HFFc6 (cell line): ENCODE measurements around the gene GPBP1. TPM values are rescaled to one million over a fixed set of nuclear protein-coding genes. Genes with fewer than 3 reads are reported as not detected.
"Not testable (repeated sequence)": the region's sequence is repeated elsewhere in the genome, so short reads cannot be mapped to it uniquely, and the experiment has no call there.

Experiments
- DNase-seq: peaks from one replicate; pipeline ENCODE4 v3.0.0-alpha.2; 2018
- H3K27ac Mint-ChIP-seq: 2 replicates; pipeline ENCODE4 v1.8.0; 2020; ENCODE audit warnings: mild to moderate bottlenecking, mixed read lengths
- H3K27me3 Mint-ChIP-seq: 2 replicates; pipeline ENCODE4 v1.8.0; 2021; ENCODE audit warnings: mild to moderate bottlenecking, moderate library complexity, mixed read lengths; ENCODE audit not compliant: insufficient read depth
- H3K36me3 Mint-ChIP-seq: 2 replicates; pipeline ENCODE4 v1.8.0; 2021; ENCODE audit warnings: low read depth, mixed read lengths
- H3K4me1 Mint-ChIP-seq: 2 replicates; pipeline ENCODE4 v1.8.0; 2020; ENCODE audit warnings: low read depth, mixed read lengths
- H3K4me3 Mint-ChIP-seq: 2 replicates; pipeline ENCODE4 v1.8.0; 2020; ENCODE audit warnings: mild to moderate bottlenecking, moderate library complexity, mixed read lengths
- H3K9me3 Mint-ChIP-seq: 2 replicates; pipeline ENCODE4 v1.8.0; 2020; ENCODE audit warnings: mild to moderate bottlenecking, mixed read lengths
- CTCF ChIP-seq: fragments of 200-600 bp; sonication (generic); IDR thresholded peaks from 2 replicates; pipeline ENCODE4 v1.5.0; 2021; ENCODE audit warnings: antibody characterized with exemption, mild to moderate bottlenecking
- total RNA-seq, 6 experiments: library from RNA; stranded (reverse); fragmentation: NEBNext Ultra II Directional; extraction: Animal tissue kit (Norgen Biotek cat#: 25700); gene quantifications; 2 replicates in 1 of 6; 3 replicates in 5 of 6; pipeline ENCODE4 v1.2.3, GENCODE V29; 2021

GPBP1 gene
- total RNA-seq, 6 experiments from 2014 or later, result 33.6 to 40.1 (median 36.5) TPM

DNA sequence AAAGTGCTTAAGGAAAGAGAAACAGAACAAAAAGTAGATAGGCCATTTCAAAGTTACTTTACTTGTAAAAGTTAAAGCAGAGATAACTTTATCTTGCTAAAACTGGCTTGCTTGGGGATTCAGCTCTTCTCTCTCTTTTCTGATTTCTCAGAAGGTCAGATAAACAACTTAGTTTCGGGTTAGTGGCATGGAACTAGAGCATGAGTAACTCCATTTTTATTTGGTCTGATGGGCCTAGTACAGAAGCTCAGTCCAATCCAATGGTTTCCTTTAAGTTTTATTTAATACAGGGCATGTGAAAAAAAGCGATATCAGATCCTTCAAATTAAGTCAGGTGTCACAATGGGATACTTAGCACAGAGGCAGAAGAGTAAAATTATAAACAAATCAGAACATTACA, 18.8 kb upstream of the GPBP1 start:
- H3K4me3 Mint-ChIP-seq, result no peak overlapping the region
- no peak overlapping the region for H3K27ac Mint-ChIP-seq
- TF ChIP-seq CTCF, result no peak
- H3K9me3 Mint-ChIP-seq, result peaks cover 15% of the 10 kb centered on the region
- no peak for DNase-seq
- H3K27me3 Mint-ChIP-seq, result no peaks in the 10 kb centered on the region
- peaks cover 10% of the 10 kb centered on the region for H3K4me1 Mint-ChIP-seq
- H3K36me3 Mint-ChIP-seq, result peaks cover 11% of the 10 kb centered on the region

DNA sequence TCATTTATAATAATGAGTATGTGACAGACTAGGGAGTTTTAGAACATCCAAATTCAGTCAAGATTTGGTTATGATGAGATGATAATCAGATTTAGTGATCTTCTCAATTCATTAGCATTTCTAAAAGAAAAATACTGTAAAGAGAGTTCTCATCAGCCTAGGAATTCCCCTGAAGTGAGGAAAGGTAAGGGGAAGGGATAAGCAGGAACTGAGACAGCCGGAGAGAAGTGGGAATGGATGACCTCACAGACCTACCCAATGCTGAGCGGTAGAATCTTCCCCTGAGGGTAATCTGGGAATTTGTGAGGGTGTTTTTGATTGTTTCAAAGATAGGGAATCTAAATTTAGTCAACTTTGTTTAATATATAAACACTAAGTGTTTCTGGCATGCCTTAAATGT, 16.7 kb upstream of the GPBP1 start:
- Mint-ChIP-seq H3K4me3 (peak overlapping the region; percentile 41; the same call in 1 of the 2 replicates), H3K27me3 (no peaks in the 10 kb centered on the region; the same call in 1 of the 2 replicates), H3K9me3 (peaks cover 15% of the 10 kb centered on the region), H3K27ac (peak overlapping the region; percentile 52), H3K36me3 (peaks cover 11% of the 10 kb centered on the region), H3K4me1 (peaks cover 23% of the 10 kb centered on the region)
- TF ChIP-seq CTCF, result no peak
- peak; percentile 48 for DNase-seq

- TF ChIP-seq CTCF, result no peak
- H3K27ac Mint-ChIP-seq, result no peak overlapping the region
- peaks cover 15% of the 10 kb centered on the region for H3K9me3 Mint-ChIP-seq
- no peak for DNase-seq
- H3K27me3 Mint-ChIP-seq, result no peaks in the 10 kb centered on the region; the same call in 1 of the 2 replicates
- H3K36me3 Mint-ChIP-seq, result peaks cover 11% of the 10 kb centered on the region
- no peak overlapping the region for H3K4me3 Mint-ChIP-seq
- H3K4me1 Mint-ChIP-seq, result peaks cover 23% of the 10 kb centered on the region
Measured at GRCh38 chr5:57157666-57158065, 16.2 kb upstream of the GPBP1 start.

- no peak for DNase-seq
- Mint-ChIP-seq H3K4me3 (no peak overlapping the region), H3K4me1 (peaks cover 22% of the 10 kb centered on the region), H3K27me3 (no peaks in the 10 kb centered on the region; the same call in 1 of the 2 replicates), H3K27ac (no peak overlapping the region), H3K9me3 (no peaks in the 10 kb centered on the region), H3K36me3 (no peaks in the 10 kb centered on the region)
- no peak for TF ChIP-seq CTCF
Measured at GRCh38 chr5:57163553-57164006, 10.3 kb upstream of the GPBP1 start.

DNA sequence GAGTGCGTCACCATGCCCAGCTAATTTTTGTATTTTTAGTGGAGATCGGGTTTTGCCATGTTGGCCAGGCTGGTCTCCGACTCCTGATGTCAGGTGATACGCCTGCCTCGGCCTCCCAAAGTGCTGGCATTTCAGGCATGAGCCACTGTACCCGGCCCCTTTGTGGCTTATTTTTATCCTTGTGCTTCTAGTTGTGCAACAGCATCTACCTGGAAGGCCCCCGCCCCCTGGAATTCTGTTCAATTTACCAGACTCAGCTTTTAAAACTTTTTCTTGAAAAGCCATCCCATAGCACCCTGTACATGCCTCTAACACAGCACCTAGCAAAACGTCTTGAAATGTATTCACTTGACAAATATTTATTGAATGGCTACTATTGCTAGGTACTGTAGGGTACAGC, 9.7 kb upstream of the GPBP1 start:
- peaks cover 22% of the 10 kb centered on the region for H3K4me1 Mint-ChIP-seq
- H3K9me3 Mint-ChIP-seq, result no peaks in the 10 kb centered on the region
- no peak overlapping the region for H3K27ac Mint-ChIP-seq
- no peak overlapping the region for H3K4me3 Mint-ChIP-seq
- no peak for DNase-seq
- H3K36me3 Mint-ChIP-seq, result no peaks in the 10 kb centered on the region
- TF ChIP-seq CTCF, result no peak
- no peaks in the 10 kb centered on the region; the same call in 1 of the 2 replicates for H3K27me3 Mint-ChIP-seq

DNA sequence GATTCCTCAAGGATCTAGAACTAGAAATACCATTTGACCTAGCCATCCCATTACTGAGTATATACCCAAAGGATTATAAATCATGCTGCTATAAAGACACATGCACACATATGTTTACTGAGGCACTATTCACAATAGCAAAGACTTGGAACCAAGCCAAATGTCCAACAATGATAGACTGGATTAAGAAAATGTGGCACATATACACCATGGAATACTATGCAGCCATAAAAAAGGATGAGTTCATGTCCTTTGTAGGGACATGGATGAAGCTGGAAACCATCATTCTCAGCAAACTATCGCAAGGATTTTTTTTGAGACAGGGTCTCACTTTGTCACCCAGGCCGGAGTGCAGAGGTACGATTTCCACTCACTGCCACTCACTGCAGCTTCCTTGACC, 8.7 kb upstream of the GPBP1 start:
- H3K36me3 Mint-ChIP-seq, H3K27me3 Mint-ChIP-seq, DNase-seq, H3K9me3 Mint-ChIP-seq, H3K27ac Mint-ChIP-seq, H3K4me3 Mint-ChIP-seq: not testable (repeated sequence)
- peaks cover 22% of the 10 kb centered on the region for H3K4me1 Mint-ChIP-seq
